NB4 (cell line): ENCODE data around the gene NCL.

Experiments used
- POLR2A ChIP-seq: IDR thresholded peaks from 2 replicates; pipeline ENCODE4 v1.6.1; 2011; ENCODE audit warnings: mild to moderate bottlenecking; ENCODE audit not compliant: insufficient read length; ENCODE audit errors: extremely low read depth
- TF ChIP-seq, protein P1 (sequence below): IDR thresholded peaks from 2 replicates; pipeline ENCODE4 v1.6.1; 2011; ENCODE audit warnings: low read depth, low read length

DNA sequence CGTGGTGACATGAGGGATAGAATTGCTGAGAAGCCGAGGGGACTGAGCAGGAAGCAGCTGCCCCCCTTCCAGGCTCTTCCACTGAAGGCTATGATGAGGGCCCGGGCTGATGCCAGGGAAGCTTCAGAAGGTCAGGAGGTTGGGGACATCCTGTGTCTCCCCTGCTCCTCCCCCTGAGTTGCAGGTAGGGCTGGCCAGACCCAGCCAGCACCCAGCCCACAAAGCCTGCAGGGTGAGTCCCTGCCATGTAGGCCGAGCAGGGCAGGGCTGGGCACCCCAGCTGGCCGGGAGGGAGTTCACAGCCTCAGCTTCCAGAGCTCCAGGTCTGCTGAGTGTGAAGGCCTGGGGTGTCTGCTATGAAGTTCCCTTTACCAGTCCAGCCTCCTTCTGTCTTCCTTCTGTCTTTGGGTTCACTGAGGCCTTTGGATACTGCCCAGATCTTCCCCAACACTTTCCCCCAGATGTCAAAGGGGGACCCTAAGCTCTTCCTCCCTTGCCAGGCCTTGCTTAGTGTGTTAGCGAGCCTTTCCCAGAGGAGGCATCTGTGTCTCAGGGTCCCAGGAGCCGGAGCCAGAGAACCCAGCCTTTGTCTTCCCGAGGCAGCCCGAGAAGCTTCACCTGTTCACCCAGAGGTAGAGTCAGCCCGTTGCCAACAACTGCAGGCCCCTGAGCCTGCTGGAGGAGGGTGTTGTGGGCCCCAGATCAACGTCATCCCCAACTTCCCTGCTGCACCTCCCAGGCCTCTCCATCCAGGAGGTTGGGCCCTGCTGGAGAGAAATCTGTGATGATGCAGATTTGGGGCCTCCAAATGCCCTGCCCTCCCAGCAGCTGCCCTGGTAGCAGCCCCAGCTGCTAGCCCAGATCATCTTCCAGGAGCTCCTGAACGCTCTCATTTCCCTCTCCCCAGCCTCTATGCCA, 3.6 kb upstream of the NCL start:
- TF ChIP-seq POLR2A: no peak
- TF ChIP-seq, protein P1, sequence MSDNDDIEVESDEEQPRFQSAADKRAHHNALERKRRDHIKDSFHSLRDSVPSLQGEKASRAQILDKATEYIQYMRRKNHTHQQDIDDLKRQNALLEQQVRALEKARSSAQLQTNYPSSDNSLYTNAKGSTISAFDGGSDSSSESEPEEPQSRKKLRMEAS: no peak
